A549 (cell line): ENCODE data around the gene KRI1. TPM values are rescaled to one million over a fixed set of nuclear protein-coding genes. Genes with fewer than 3 reads are reported as not detected.

Experiments used
- ATAC-seq, 2 experiments: fragments of 200-7000 bp in 1 of 2; fragments of >200 bp in 1 of 2; cut with Nextera tagmentation in 1 of 2; cut with Tn5 transposase in 1 of 2; 3 replicates each; pipeline versions ENCODE4 v1.8.0 to v1.9.1; 2018 to 2020; ENCODE audit warnings: mild to moderate bottlenecking in 1 of 2, moderate library complexity in 1 of 2
- CTCF ChIA-PET: fragments of 300-600 bp; sonication (Branson Sonifier 250); formaldehyde crosslinking; extraction: SDS; loops from one replicate; lab custom pipeline; 2021; ENCODE audit warnings: antibody characterized with exemption, inconsistent platforms; lab: Yijun Ruan, JAX
- POLR2A ChIA-PET: fragments of 350-600 bp; formaldehyde crosslinking; extraction: SDS; loops from one replicate; lab custom pipeline; 2021; ENCODE audit warnings: antibody characterized with exemption, inconsistent platforms; lab: Yijun Ruan, JAX
- DNase-seq, 2 experiments: peaks; one replicate each; pipeline versions ENCODE4 v3.0.0 to v3.0.0-alpha.2; 2011 to 2016; ENCODE audit warnings: low read depth in 1 of 2, low spot score in 1 of 2
- FAIRE-seq: peaks from 2 replicates; lab custom pipeline; 2011; peaks lifted over from hg19 to GRCh38; lab: Jason Lieb, UNC
- H3K27ac ChIP-seq, 2 experiments: fragments of >200 bp; sonication (Bioruptor Twin); formaldehyde crosslinking; 3 replicates each; pipeline ENCODE4 v1.5.1; 2016 to 2017
- H3K4me1 ChIP-seq: fragments of >200 bp; sonication (Bioruptor Twin); formaldehyde crosslinking; 3 replicates; pipeline ENCODE4 v1.6.1; 2016
- H3K4me2 ChIP-seq: fragments of >200 bp; sonication (Bioruptor Twin); formaldehyde crosslinking; 3 replicates; pipeline ENCODE4 v1.6.1; 2016
- H3K4me3 ChIP-seq: fragments of >200 bp; sonication (Bioruptor Twin); formaldehyde crosslinking; 3 replicates; pipeline ENCODE4 v1.5.1; 2016
- H3K9me3 ChIP-seq: fragments of >200 bp; sonication (Bioruptor Twin); formaldehyde crosslinking; 3 replicates; pipeline ENCODE4 v1.6.1; 2016
- CBX8 ChIP-seq: fragments of 200-600 bp; sonication (generic); IDR thresholded peaks from 2 replicates; pipeline ENCODE4 v1.6.1; 2016
- CEBPB ChIP-seq, 2 experiments: fragments of >200 bp in 1 of 2; sonication (Bioruptor Twin) in 1 of 2; formaldehyde crosslinking in 1 of 2; IDR thresholded peaks; 2 replicates each; pipeline ENCODE4 v1.6.1; 2012 to 2016
- CHD4 ChIP-seq: fragments of 200-600 bp; sonication (generic); IDR thresholded peaks from 2 replicates; pipeline ENCODE4 v1.6.1; 2016; ENCODE audit warnings: antibody characterized with exemption, mild to moderate bottlenecking, borderline replicate concordance
- EP300 ChIP-seq, 2 experiments: fragments of >200 bp; sonication (Bioruptor Twin); formaldehyde crosslinking; IDR thresholded peaks; 2 replicates in 1 of 2; 3 replicates in 1 of 2; pipeline ENCODE4 v1.6.1; 2016 to 2017
- FOXS1 ChIP-seq: fragments of 250-450 bp; sonication (Bioruptor Pico); IDR thresholded peaks from 2 replicates; pipeline ENCODE4 v1.5.0; 2020; ENCODE audit warnings: mild to moderate bottlenecking, moderate library complexity
- HOXA7 ChIP-seq: fragments of 250-450 bp; sonication (Bioruptor Pico); IDR thresholded peaks from 2 replicates; pipeline ENCODE4 v1.5.0; 2020; ENCODE audit warnings: mild to moderate bottlenecking, moderate library complexity
- NR3C1 ChIP-seq: fragments of >200 bp; sonication (Bioruptor Twin); formaldehyde crosslinking; IDR thresholded peaks from 3 replicates; pipeline ENCODE4 v1.6.1; 2017
- POLR2AphosphoS2 ChIP-seq: conservative IDR thresholded peaks from 2 replicates; pipeline ENCODE4 v1.6.1; 2012; ENCODE audit warnings: low read length, improper control_type of control experiment, inconsistent platforms
- SMC3 ChIP-seq: fragments of >200 bp; sonication (Bioruptor Twin); formaldehyde crosslinking; IDR thresholded peaks from 3 replicates; pipeline ENCODE4 v1.6.1; 2018; ENCODE audit warnings: inconsistent platforms
- ZSCAN20 ChIP-seq: fragments of 250-450 bp; sonication (Bioruptor Pico); IDR thresholded peaks from 2 replicates; pipeline ENCODE4 v1.8.0; 2022; ENCODE audit warnings: mild to moderate bottlenecking, moderate library complexity
- WGBS: methylation state at CpG from one replicate; pipeline ENCODE4 v1.1.6; 2017; ENCODE audit errors: missing lambda C conversion rate; 5-methylcytosine and 5-hydroxymethylcytosine counted together
- polyA plus RNA-seq, 4 experiments: library from polyadenylated mRNA; depleted of rRNA in 3 of 4; stranded (reverse); fragments of >200 nt; fragmentation: RNase III in 1 of 4; extraction: RNeasy Plus Mini Kit Qiagen cat#74134 plus additional on column Dnase treatment in 1 of 4; gene quantifications; 2 replicates in 3 of 4; 3 replicates in 1 of 4; pipeline ENCODE4 v1.2.3, GENCODE V29; 2011 to 2017
- TF ChIP-seq, protein P1 (sequence below): IDR thresholded peaks from 2 replicates; pipeline ENCODE4 v1.6.1; 2012
- TF ChIP-seq, protein P2 (sequence below): fragments of >200 bp; sonication (Bioruptor Twin); formaldehyde crosslinking; IDR thresholded peaks from 3 replicates; pipeline ENCODE4 v1.5.1; 2016
- TF ChIP-seq, protein P3 (sequence below): fragments of 150-350 bp; IDR thresholded peaks from 2 replicates; pipeline ENCODE4 v1.6.1; 2014; ENCODE audit warnings: low read depth, mild to moderate bottlenecking, low read length
- TF ChIP-seq, protein P4 (sequence below): IDR thresholded peaks from 2 replicates; pipeline ENCODE4 v1.6.1; 2012; ENCODE audit warnings: low read depth, borderline replicate concordance

Gene KRI1
- polyA plus RNA-seq, 2 of the 4 experiments (the other 2 are of a cell fraction): 21.6 to 25.6 TPM

DNA sequence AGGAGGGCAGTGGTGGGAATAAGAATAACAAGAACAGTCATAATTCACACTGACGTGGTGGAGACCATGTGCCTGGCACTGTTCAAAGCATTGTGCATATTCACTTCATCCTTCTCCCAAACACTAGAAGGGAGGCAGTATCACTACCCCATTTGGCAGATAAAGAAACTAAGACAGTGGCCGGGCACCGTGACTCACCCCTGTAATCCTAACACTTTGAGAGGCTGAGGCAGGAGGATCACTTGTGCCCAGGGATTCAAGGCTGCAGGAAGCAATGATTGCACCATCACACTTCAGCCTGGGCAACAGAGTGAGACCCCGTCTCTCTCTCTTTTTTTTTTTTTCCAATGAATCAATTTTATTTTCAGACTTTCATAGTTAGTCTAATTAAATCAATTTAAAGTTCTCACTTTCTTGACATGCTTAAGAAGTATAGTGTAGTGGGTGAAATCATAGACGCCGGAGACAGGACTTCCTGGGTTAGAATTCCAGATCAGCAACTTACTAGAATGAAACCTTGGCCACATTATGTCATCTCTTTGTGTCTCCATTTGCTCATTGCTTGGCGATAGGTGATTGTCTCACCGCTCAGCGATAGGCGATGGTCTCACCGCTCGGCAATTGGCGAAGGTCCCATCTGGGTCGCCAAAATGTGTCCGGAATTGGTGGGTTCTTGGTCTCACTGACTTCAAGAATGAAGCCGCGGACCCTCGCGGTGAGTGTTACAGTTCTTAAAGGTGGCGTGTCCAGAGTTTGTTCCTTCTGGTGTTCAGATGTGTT is 27.4 kb downstream of the KRI1 start:
- no peak for FAIRE-seq
- DNase-seq: no peak
- CTCF ChIA-PET: interaction anchor here (0.8 kb wide), 1 partner anchor 28 kb away, joined by 3 read pairs; no protein-coding TSS in a partner anchor
- POLR2A ChIA-PET: interaction anchor here (0.6 kb wide), 3 partner anchors 28 to 36 kb away, joined by 3 read pairs; partner anchors contain the start of gene KEAP1
- 66% methylated on average over 20 of the region's 20 CpGs for WGBS
- no peak; a peak in 1 of 6 replicates for ATAC-seq
- no peaks in the 10 kb centered on the region for H3K4me1 ChIP-seq
- H3K4me2 ChIP-seq: no peak overlapping the region
- H3K4me3 ChIP-seq: no peak overlapping the region
- H3K9me3 ChIP-seq: no peaks in the 10 kb centered on the region
- no peak overlapping the region for H3K27ac ChIP-seq
- TF ChIP-seq NR3C1 (no peak), FOXS1 (CRISPR knock-in tag) (no peak), CBX8 (no peak), CHD4 (no peak), POLR2AphosphoS2 (no peak), HOXA7 (CRISPR knock-in tag) (no peak)
- TF ChIP-seq, protein P1, sequence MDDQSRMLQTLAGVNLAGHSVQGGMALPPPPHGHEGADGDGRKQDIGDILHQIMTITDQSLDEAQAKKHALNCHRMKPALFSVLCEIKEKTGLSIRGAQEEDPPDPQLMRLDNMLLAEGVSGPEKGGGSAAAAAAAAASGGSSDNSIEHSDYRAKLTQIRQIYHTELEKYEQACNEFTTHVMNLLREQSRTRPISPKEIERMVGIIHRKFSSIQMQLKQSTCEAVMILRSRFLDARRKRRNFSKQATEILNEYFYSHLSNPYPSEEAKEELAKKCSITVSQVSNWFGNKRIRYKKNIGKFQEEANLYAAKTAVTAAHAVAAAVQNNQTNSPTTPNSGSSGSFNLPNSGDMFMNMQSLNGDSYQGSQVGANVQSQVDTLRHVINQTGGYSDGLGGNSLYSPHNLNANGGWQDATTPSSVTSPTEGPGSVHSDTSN: no peak
- TF ChIP-seq, protein P2, sequence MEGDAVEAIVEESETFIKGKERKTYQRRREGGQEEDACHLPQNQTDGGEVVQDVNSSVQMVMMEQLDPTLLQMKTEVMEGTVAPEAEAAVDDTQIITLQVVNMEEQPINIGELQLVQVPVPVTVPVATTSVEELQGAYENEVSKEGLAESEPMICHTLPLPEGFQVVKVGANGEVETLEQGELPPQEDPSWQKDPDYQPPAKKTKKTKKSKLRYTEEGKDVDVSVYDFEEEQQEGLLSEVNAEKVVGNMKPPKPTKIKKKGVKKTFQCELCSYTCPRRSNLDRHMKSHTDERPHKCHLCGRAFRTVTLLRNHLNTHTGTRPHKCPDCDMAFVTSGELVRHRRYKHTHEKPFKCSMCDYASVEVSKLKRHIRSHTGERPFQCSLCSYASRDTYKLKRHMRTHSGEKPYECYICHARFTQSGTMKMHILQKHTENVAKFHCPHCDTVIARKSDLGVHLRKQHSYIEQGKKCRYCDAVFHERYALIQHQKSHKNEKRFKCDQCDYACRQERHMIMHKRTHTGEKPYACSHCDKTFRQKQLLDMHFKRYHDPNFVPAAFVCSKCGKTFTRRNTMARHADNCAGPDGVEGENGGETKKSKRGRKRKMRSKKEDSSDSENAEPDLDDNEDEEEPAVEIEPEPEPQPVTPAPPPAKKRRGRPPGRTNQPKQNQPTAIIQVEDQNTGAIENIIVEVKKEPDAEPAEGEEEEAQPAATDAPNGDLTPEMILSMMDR: no peak
- TF ChIP-seq, protein P3, sequence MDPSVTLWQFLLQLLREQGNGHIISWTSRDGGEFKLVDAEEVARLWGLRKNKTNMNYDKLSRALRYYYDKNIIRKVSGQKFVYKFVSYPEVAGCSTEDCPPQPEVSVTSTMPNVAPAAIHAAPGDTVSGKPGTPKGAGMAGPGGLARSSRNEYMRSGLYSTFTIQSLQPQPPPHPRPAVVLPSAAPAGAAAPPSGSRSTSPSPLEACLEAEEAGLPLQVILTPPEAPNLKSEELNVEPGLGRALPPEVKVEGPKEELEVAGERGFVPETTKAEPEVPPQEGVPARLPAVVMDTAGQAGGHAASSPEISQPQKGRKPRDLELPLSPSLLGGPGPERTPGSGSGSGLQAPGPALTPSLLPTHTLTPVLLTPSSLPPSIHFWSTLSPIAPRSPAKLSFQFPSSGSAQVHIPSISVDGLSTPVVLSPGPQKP: no peak

DNA sequence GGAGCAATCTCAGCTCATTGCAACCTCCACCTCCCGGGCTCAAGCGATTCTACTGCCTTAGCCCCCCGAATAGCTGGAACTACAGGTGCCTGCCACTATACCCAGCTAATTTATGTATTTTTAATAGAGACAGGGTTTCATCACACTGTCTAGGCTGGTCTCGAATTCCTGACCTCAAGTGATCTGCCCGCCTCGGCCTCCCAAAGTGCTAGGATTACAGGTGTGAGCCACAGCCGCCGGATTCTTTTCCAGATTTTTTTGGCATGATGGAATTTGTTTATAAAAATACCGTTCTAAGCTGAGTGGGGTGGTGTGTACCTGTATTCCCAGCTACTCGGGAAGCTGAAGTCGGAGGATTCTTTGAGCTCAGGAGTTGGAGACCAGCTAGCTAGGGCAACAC is 28.1 kb downstream of the KRI1 start:
- ChIA-PET POLR2A (interaction anchor here (0.6 kb wide), 3 partner anchors 27 to 35 kb away, joined by 3 read pairs; partner anchors contain the start of gene KEAP1), CTCF (interaction anchor here (0.8 kb wide), 1 partner anchor 27 kb away, joined by 3 read pairs; no protein-coding TSS in a partner anchor)
- TF ChIP-seq CEBPB (IDR thresholded peaks at IDR 0.05) (no peak), SMC3 (no peak), ZSCAN20 (CRISPR knock-in tag) (no peak), EP300 (IDR thresholded peaks at IDR 0.05) (no peak), POLR2AphosphoS2 (no peak)
- TF ChIP-seq, protein P3: no peak
- TF ChIP-seq, protein P4, sequence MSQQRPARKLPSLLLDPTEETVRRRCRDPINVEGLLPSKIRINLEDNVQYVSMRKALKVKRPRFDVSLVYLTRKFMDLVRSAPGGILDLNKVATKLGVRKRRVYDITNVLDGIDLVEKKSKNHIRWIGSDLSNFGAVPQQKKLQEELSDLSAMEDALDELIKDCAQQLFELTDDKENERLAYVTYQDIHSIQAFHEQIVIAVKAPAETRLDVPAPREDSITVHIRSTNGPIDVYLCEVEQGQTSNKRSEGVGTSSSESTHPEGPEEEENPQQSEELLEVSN: no peak
- TF ChIP-seq, protein P1: no peak
- FAIRE-seq (no peak), DNase-seq (no peak), ATAC-seq (no peak)
- Histone ChIP-seq H3K4me1 (no peaks in the 10 kb centered on the region), H3K9me3 (no peaks in the 10 kb centered on the region), H3K4me3 (no peak overlapping the region), H3K4me2 (no peak overlapping the region), H3K27ac (no peak overlapping the region)
- WGBS: 49% methylated on average over 11 of the region's 11 CpGs
